NT2/D1 (cell line): Measurements from ENCODE around the gene RGS14.

ENCODE experiments used
- SUZ12 ChIP-seq: IDR thresholded peaks from 2 replicates; pipeline ENCODE4 v1.6.1; 2011; ENCODE audit not compliant: insufficient read length, insufficient read depth; ENCODE audit errors: extremely low read depth
- YY1 ChIP-seq: IDR thresholded peaks from 2 replicates; pipeline ENCODE4 v1.6.1; 2011; ENCODE audit not compliant: insufficient read length, insufficient read depth
- ZNF274 ChIP-seq: IDR thresholded peaks from 2 replicates; pipeline ENCODE4 v1.6.1; 2011; ENCODE audit warnings: mild to moderate bottlenecking, low read depth, low read length

GRCh38 chr5:177362292-177362609 lies 4.5 kb downstream of the RGS14 start:
- TF ChIP-seq YY1 (no peak), ZNF274 (no peak), SUZ12 (no peak)
